Measurements from ENCODE around the gene ARNT2.

ARNT2 gene

GRCh38 chr15:80576519-80577090, 172.4 kb downstream of the ARNT2 start:
- DNase-seq (ENCODE audit: low read depth in 3 of 3) = no peak

DNA sequence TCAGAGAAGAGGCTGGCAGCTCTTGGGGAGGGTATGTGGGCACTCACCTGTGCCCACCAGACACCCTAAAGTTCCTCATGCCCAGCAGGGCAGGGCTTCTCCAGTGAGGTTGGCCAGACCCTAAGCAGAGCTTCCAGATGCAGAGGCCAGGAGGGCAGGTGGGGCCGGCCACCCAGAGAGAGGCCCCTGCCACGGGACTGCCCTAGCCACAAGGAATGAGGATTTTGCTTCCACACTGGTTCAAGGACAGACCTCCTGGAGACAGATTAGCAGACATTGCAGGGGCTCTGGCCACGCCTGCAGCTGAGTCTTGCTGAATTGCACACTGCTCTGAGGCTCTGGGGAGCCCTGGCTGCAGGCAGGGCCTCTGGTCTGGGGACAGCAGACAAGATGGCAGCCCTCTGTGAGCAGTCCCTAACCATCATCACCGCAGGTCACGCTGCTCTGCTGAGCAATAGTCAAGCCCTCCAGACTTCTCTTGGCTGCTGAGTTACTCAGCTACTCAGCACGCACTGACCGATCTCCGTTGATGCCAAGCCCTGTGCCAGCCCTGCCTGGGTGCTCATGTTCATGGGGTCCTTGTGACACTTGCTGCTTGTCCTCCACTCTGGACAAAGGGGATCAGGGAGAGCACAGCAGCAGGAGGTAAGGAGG, 173.5 kb downstream of the ARNT2 start:
- no peak for DNase-seq (ENCODE audit: low read depth in 3 of 3)

GRCh38 chr15:80578206-80578595, 174.0 kb downstream of the ARNT2 start:
- DNase-seq (ENCODE audit: low read depth in 3 of 3) = no peak

DNA sequence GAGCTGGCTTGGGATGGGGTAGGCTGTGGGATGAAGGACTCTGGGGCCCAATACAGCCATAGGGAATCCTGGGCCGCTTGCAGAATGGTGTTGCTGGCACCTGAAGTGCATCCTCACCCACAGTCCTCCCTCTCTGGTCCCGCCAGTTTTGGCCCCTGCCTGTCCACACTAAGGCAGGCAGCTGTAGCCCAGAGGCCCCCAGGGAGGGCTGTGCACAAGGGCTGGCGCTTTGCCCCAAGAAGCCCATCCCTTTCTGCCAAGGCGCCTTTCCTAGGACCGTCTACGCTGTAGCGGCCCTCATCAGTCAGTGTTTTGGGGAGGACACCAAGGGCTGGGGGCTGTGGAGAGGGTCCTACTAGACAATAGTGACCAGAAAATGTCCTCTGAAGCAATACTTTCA, 174.7 kb downstream of the ARNT2 start:
- DNase-seq (ENCODE audit: low read depth in 3 of 3) = no peak

- no peak for DNase-seq (ENCODE audit: low read depth in 3 of 3)
Observed at GRCh38 chr15:80579611-80580010, 175.4 kb downstream of the ARNT2 start.

- DNase-seq (ENCODE audit: low read depth in 3 of 3) = no peak
Observed at GRCh38 chr15:80580106-80580505, 175.9 kb downstream of the ARNT2 start.

- no peak for DNase-seq (ENCODE audit: low read depth in 3 of 3)
Observed at GRCh38 chr15:80580536-80581260, 176.5 kb downstream of the ARNT2 start.

GRCh38 chr15:80581976-80582375, 177.8 kb downstream of the ARNT2 start:
- DNase-seq (ENCODE audit: low read depth in 3 of 3) = no peak

DNA sequence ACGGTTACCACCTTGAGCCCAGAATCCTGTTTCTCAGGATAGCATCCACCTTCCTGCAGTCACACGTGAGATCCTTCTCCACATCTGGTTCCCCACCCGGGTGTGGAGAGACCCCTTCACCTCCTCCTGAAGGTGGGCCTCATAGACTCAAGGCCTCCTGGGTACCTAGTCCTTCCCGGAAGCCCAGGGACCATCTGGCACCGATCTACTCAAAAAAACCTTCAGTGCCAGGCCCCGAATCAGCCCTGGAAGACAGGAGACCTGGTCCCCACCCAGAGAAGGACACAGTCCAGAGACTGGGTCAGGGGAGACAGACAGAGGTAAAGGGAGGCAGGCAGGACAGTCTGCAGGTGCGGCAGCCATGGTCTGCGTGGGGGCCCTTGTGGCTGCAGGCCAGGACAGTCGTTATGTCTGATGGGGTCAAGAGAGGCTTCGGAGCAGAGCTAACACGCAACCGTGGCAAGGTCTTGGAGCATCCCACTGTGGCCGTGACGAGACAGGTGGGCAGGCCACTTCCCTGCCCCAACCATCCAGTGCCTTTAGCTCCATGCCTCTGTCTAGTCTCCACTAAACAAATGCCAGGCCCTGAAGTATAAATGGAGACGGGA, 178.7 kb downstream of the ARNT2 start:
- no peak for DNase-seq (ENCODE audit: low read depth in 3 of 3)

GRCh38 chr15:80584561-80584964, 180.4 kb downstream of the ARNT2 start:
- no peak for DNase-seq (ENCODE audit: low read depth in 3 of 3)

- DNase-seq (ENCODE audit: low read depth in 3 of 3) = no peak
Observed at GRCh38 chr15:80584973-80585525, 180.9 kb downstream of the ARNT2 start.

DNA sequence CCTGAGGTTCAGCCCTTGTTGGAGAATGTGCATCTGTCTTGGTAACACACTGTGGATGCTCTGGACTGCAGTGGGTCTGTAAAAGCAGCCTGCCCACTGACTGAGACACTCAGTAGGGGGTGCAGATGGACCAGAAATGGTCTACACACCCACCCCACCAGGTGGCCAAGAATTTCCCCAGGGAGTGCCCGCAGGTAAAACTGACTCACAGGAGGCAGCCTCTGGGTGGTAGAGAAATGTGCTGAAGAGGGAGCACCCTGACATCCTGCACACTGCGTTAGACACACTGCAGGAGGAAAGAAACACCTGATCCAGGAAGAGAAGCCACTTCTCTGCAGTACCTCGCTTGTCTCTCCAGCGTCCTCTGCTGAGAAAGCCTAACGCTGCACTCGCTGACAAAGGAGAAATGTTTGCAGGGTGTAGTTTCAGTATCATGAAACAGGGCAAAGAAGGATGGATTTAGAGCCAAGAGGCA, 181.4 kb downstream of the ARNT2 start:
- DNase-seq (ENCODE audit: low read depth in 3 of 3) = no peak

DNA sequence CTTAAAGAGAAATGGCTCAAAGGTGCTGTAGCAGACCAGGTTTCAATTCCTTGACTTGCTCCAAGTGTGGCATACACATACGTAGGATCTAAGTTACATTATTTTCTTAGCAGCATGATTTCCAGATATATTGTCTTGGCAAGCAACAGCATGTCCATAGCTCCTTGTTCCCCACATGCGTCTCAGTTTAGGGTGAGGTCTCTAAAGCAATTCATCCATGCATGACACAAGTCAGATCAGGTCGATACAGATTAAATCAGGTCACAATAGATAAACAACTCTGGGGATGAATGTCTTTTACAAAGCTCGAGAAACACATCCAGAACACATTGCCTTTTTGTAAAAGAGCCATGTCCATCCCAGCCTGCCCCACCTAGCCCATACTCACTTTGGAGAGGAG, 182.0 kb downstream of the ARNT2 start:
- no peak for DNase-seq (ENCODE audit: low read depth in 3 of 3)

DNA sequence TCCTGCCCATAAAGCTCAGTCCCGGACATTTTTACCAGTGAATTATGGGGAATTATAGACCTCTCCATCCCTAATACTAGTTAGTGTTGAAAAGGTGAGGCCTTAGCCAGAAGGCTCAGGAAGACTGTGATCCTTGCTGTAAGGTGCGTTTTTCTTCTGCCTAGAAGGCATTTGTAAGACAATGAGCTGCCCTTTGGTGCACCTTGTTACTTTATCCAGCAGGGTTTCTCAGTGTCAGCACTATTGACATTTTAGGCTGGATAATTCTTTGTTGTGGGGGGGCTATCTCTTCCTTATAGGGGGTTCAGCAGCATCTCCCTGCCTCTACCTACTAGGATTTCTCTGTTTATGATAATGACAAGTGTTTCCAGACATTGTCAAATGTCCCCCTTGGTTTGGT, 182.8 kb downstream of the ARNT2 start:
- no peak for DNase-seq (ENCODE audit: low read depth in 3 of 3)

DNA sequence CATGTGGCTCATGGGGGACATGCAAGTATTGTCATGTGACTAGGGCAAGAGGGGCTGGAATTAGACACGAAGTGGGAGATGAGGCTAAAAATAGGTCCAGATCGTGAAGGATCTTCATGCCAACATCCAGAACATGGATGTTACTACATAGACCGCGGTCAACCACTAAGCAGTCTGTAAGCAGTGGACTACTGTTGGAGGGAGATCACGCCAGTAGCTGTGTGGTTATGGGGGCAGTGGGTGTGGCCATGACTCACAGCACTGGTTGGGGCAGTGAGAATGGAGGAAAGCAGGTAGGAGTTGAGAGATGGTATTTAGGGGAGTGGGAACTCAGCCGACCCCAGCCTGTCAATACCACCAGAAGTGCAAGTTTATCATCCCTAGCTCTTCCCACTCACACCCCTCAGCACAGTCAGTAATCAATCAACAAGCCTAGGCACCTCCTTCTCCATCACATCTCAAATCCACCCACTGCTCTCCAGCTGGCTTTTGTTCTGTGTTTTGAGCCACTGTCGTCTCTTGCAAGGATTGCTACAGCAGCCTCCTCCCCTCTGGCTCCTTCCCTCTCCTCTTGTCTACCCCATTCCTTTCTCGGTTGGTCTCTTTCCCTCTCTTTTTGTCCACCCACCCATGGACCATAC, 183.8 kb downstream of the ARNT2 start:
- no peak for DNase-seq (ENCODE audit: low read depth in 3 of 3)

GRCh38 chr15:80588801-80589200, 184.6 kb downstream of the ARNT2 start:
- DNase-seq (ENCODE audit: low read depth in 3 of 3) = no peak

DNA sequence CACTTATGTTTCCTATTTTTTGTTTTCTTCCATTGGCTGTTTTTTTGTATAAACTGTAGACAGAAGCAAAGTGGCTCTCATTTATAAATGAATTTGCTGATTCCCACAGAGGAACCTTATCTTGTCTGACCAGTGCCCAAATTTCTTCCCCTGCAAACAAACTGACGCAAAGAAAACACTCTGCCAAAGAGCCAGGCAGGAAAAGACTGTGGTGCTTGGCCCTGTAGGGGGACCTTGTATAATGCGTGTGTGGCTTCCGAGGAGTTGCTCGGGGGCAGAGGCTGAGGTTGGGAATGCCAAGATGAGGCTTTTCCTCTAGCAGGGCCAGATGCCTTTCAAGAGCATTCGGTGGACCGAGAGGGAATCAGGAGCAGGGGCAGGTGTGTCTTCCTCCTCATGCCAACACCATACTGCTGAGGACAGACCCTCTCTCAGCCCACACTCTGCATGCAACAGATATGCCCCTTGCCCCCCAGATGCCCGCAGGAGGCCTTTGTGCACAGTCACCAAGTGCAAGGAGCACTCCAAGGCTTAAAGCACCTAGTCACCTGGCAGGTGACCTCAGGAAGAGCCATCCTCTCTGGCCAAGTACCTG, 186.7 kb downstream of the ARNT2 start:
- no peak for DNase-seq (ENCODE audit: low read depth in 3 of 3)

- DNase-seq (ENCODE audit: low read depth in 3 of 3) = no peak
Observed at GRCh38 chr15:80591471-80591870, 187.3 kb downstream of the ARNT2 start.

GRCh38 chr15:80591938-80592825, 188.0 kb downstream of the ARNT2 start:
- no peak for DNase-seq (ENCODE audit: low read depth in 3 of 3)

DNA sequence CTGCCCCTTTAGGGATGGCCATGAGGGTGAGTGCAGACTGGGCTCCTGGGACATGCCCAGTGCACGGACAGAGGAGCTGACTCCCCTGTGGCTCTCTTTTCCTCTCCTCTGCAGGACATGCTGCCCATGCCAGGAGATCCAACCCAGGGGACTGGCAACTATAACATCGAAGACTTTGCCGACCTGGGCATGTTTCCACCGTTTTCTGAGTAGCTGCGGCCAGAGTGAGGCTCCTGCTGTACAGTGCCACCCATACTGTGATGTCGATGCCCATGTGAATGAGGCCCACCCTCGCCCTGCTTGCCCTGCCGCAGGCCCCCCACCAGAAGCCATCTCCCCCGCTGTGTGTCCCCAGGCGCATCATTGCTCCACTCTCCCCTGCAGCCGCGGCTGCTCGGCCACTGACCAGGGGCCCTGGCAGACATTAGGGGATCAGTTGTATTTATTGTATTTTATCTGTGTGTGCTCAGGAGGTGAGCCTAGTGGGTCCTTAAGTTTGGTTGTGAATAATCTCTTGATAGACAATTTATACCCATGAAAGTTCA, 189.4 kb downstream of the ARNT2 start:
- no peak for DNase-seq (ENCODE audit: low read depth in 3 of 3)
